ENCODE results near the gene DVL2. TPM values are rescaled to one million over a fixed set of nuclear protein-coding genes. Genes with fewer than 3 reads are reported as not detected.
A peak's percentile ranks its signal among the peaks of the same experiment; 100 is the strongest.

Gene DVL2
- polyA plus RNA-seq, 1 donor from 2014 or later, result 41.1 TPM

- Histone ChIP-seq H3K9me3 (ENCODE audit: low read length) (no peaks in the 10 kb centered on the region), H3K27ac (ENCODE audit: low read length) (no peak overlapping the region), H2AFZ (ENCODE audit: low read depth, low read length) (no peak overlapping the region), H3K36me3 (ENCODE audit: insufficient read depth, low read length) (no peaks in the 10 kb centered on the region), H3K79me2 (replicated peaks; ENCODE audit: insufficient read depth, low read length) (peaks cover 25% of the 10 kb centered on the region), H4K20me1 (ENCODE audit: insufficient read depth) (no peaks in the 10 kb centered on the region), H3K27me3 (ENCODE audit: insufficient read depth, low read depth, low read length) (no peaks in the 10 kb centered on the region), H3K9ac (ENCODE audit: low read length) (no peak overlapping the region), H3K4me3 (ENCODE audit: low read length) (peak overlapping the region; percentile 99), H3K4me2 (ENCODE audit: low read length) (no peak overlapping the region), H3K9me2 (ENCODE audit: insufficient read depth, low read length) (no peaks in the 10 kb centered on the region), H3F3A (ENCODE audit: insufficient read depth, low read length, poor library complexity, severe bottlenecking) (no peaks in the 10 kb centered on the region)
- TF ChIP-seq RAD21 (conservative IDR thresholded peaks at IDR 0.05) (no peak), POLR2AphosphoS5 (IDR thresholded peaks at IDR 0.05) (peak; percentile 6), SMC3 (conservative IDR thresholded peaks at IDR 0.05; ENCODE audit: poor library complexity) (no peak), MXI1 (conservative IDR thresholded peaks at IDR 0.05; ENCODE audit: poor library complexity, severe bottlenecking) (no peak)
Observed at GRCh38 chr17:7221278-7222092, 12.8 kb downstream of the DVL2 start.

DNA sequence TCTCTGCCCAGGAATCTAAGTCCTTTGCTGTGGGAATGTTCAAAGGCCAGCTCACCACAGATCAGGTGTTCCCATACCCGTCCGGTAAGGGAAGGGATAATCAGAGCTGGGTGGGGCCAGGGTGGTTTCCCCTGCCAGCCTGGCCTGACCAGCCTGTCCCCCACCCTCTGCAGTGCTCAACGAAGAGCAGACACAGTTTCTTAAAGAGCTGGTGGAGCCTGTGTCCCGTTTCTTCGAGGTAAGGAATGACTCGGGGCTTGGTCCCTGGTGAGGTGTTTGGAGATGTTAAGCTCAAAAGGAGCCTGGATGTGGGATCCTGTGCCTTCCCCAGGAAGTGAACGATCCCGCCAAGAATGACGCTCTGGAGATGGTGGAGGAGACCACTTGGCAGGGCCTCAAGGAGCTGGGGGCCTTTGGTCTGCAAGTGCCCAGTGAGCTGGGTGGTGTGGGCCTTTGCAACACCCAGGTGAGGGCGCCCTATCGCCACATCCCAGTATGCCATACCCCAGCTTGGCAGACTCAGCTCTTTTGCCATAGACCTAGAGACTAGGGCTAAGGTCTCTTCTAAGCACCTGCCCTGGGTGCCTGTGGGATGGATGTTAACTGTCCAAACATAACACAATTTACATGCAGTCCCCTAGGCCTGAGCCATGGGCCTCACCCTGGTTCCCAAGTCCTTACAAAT, 13.6 kb downstream of the DVL2 start:
- Histone ChIP-seq H3K9me2 (ENCODE audit: insufficient read depth, low read length) (no peaks in the 10 kb centered on the region), H3K4me3 (ENCODE audit: low read length) (peak overlapping the region; percentile 99), H3K79me2 (replicated peaks; ENCODE audit: insufficient read depth, low read length) (peaks cover 32% of the 10 kb centered on the region), H3K27me3 (ENCODE audit: insufficient read depth, low read depth, low read length) (no peaks in the 10 kb centered on the region), H3K36me3 (ENCODE audit: insufficient read depth, low read length) (no peaks in the 10 kb centered on the region), H4K20me1 (ENCODE audit: insufficient read depth) (no peaks in the 10 kb centered on the region), H3K27ac (ENCODE audit: low read length) (peak overlapping the region; percentile 34), H3K9me3 (ENCODE audit: low read length) (no peaks in the 10 kb centered on the region), H2AFZ (ENCODE audit: low read depth, low read length) (no peak overlapping the region), H3K4me2 (ENCODE audit: low read length) (peak overlapping the region; percentile 89), H3K9ac (ENCODE audit: low read length) (peak overlapping the region; percentile 83), H3F3A (ENCODE audit: insufficient read depth, low read length, poor library complexity, severe bottlenecking) (no peaks in the 10 kb centered on the region)
- TF ChIP-seq RAD21 (conservative IDR thresholded peaks at IDR 0.05), result peak; percentile 15
- TF ChIP-seq CTCF (IDR thresholded peaks at IDR 0.05; ENCODE audit: poor library complexity, severe bottlenecking), result peak; percentile 42
- TF ChIP-seq EZH2 (IDR thresholded peaks at IDR 0.05; ENCODE audit: borderline replicate concordance, insufficient read depth, low read length, poor library complexity, severe bottlenecking), result no peak
- TF ChIP-seq REST (IDR thresholded peaks at IDR 0.05; ENCODE audit: borderline replicate concordance), result no peak
